CD14-positive monocyte (primary cell): ENCODE results near the gene ZNF2. TPM values are rescaled to one million over a fixed set of nuclear protein-coding genes. Genes with fewer than 3 reads are reported as not detected.
A peak's percentile ranks its signal among the peaks of the same experiment; 100 is the strongest.

Experiments used
- DNase-seq, 3 donors: peaks; one replicate each; pipeline ENCODE4 v3.0.0-alpha.2; 2011 to 2022
- H2AFZ ChIP-seq: 2 replicates; pipeline ENCODE4 v1.6.0; 2012; ENCODE audit warnings: mild to moderate bottlenecking, low read depth, low read length, inconsistent platforms; ENCODE audit not compliant: insufficient read depth, poor library complexity, severe bottlenecking
- H3K27ac ChIP-seq, 2 donors: 1 replicate in 1 of 2; 2 replicates in 1 of 2; pipeline ENCODE4 v1.5.1; 2012 to 2013; ENCODE audit warnings: low read length in 2 of 2, control low read depth in 1 of 2, inconsistent platforms in 1 of 2, low read depth in 1 of 2, mild to moderate bottlenecking in 1 of 2
- H3K27me3 ChIP-seq, 2 donors: one replicate each; pipeline versions ENCODE4 v1.6.0 to v1.6.1; 2011 to 2013; ENCODE audit warnings: low read length in 2 of 2; ENCODE audit not compliant: control insufficient read depth in 2 of 2, insufficient read depth in 2 of 2
- H3K36me3 ChIP-seq, 2 donors: replicated peaks in 1 of 2; 1 replicate in 1 of 2; 2 replicates in 1 of 2; pipeline versions ENCODE4 v1.5.1 to v1.6.1; 2012 to 2013; ENCODE audit warnings: low read length in 2 of 2, control low read depth in 1 of 2, inconsistent platforms in 1 of 2, mild to moderate bottlenecking in 1 of 2; ENCODE audit not compliant: insufficient read depth in 2 of 2, control insufficient read depth in 1 of 2
- H3K4me1 ChIP-seq, 2 donors: 1 replicate in 1 of 2; 2 replicates in 1 of 2; pipeline versions ENCODE4 v1.5.1 to v1.6.1; 2012 to 2013; ENCODE audit warnings: low read length in 2 of 2, control low read depth in 1 of 2, inconsistent platforms in 1 of 2, mild to moderate bottlenecking in 1 of 2, moderate library complexity in 1 of 2; ENCODE audit not compliant: insufficient read depth in 2 of 2, control insufficient read depth in 1 of 2
- H3K4me2 ChIP-seq: replicated peaks from 2 replicates; pipeline ENCODE3; 2012; ENCODE audit warnings: low read length, moderate library complexity, mild to moderate bottlenecking; ENCODE audit not compliant: poor library complexity, severe bottlenecking; ENCODE audit errors: extremely low read depth
- H3K4me3 ChIP-seq, 3 experiments: fragments of 200-600 bp in 1 of 3; sonication (generic) in 1 of 3; replicated peaks in 1 of 3; 1 replicate in 2 of 3; 2 replicates in 1 of 3; pipeline ENCODE4 v1.5.1; 2011 to 2013; ENCODE audit warnings: low read length in 3 of 3, mild to moderate bottlenecking in 3 of 3, control low read depth in 2 of 3, low read depth in 2 of 3, inconsistent platforms in 1 of 3, moderate library complexity in 1 of 3
- H3K79me2 ChIP-seq: 2 replicates; pipeline ENCODE4 v1.6.0; 2012; ENCODE audit warnings: mild to moderate bottlenecking, control low read depth, inconsistent platforms, low read length, moderate library complexity; ENCODE audit not compliant: insufficient read depth
- H3K9ac ChIP-seq: 2 replicates; pipeline ENCODE4 v1.6.0; 2017; ENCODE audit warnings: low read length, mild to moderate bottlenecking; ENCODE audit not compliant: insufficient read depth, poor library complexity, severe bottlenecking
- H3K9me3 ChIP-seq, 2 donors: replicated peaks in 1 of 2; 1 replicate in 1 of 2; 2 replicates in 1 of 2; pipeline versions ENCODE4 v1.5.1 to v1.6.1; 2012 to 2013; ENCODE audit warnings: low read length in 2 of 2, control low read depth in 1 of 2; ENCODE audit not compliant: control insufficient read depth in 1 of 2, insufficient read depth in 1 of 2
- H4K20me1 ChIP-seq: 2 replicates; pipeline ENCODE4 v1.6.0; 2012; ENCODE audit warnings: mild to moderate bottlenecking, low read length, control low read depth, moderate library complexity; ENCODE audit not compliant: insufficient read depth
- H3K27ac Mint-ChIP-seq, 7 donors: one replicate each; pipeline ENCODE4 v1.8.0; 2020; ENCODE audit warnings: mild to moderate bottlenecking in 7 of 7, mixed read lengths in 7 of 7, moderate library complexity in 6 of 7, inconsistent platforms in 2 of 7
- H3K27me3 Mint-ChIP-seq, 3 donors: one replicate each; pipeline ENCODE4 v1.8.0; 2021 to 2022; ENCODE audit warnings: low read depth in 3 of 3, mild to moderate bottlenecking in 3 of 3, mixed read lengths in 3 of 3, moderate library complexity in 3 of 3, inconsistent platforms in 1 of 3
- H3K36me3 Mint-ChIP-seq, 2 donors: one replicate each; pipeline ENCODE4 v1.8.0; 2020; ENCODE audit warnings: mixed read lengths in 2 of 2, inconsistent platforms in 1 of 2, mild to moderate bottlenecking in 1 of 2
- H3K4me1 Mint-ChIP-seq: one replicate; pipeline ENCODE4 v1.8.0; 2020; ENCODE audit warnings: mild to moderate bottlenecking, mixed read lengths
- H3K4me3 Mint-ChIP-seq, 2 donors: one replicate each; pipeline ENCODE4 v1.8.0; 2020; ENCODE audit warnings: mild to moderate bottlenecking in 2 of 2, mixed read lengths in 2 of 2, moderate library complexity in 1 of 2
- H3K9me3 Mint-ChIP-seq, 7 donors: one replicate each; pipeline ENCODE4 v1.8.0; 2020 to 2022; ENCODE audit warnings: mixed read lengths in 7 of 7, mild to moderate bottlenecking in 6 of 7, moderate library complexity in 6 of 7, inconsistent platforms in 2 of 7
- WGBS: methylation state at CpG from one replicate; pipeline ENCODE4 v1.1.5; 2013; ENCODE audit warnings: missing lambda C conversion rate; ENCODE audit not compliant: insufficient coverage; 5-methylcytosine and 5-hydroxymethylcytosine counted together
- intact Hi-C, 2 donors: fragments of 100-400 bp; cut with micrococcal nuclease; formaldehyde crosslinking; loops; one replicate each; pipeline versions ENCODE4 v1.15.0 to v1.15.1; 2023
- polyA plus RNA-seq, 3 donors: library from polyadenylated mRNA; depleted of rRNA in 1 of 3; unstranded in 2 of 3; stranded (reverse) in 1 of 3; fragments of 300-500 nt in 2 of 3; fragments of >200 nt in 1 of 3; fragmentation: Illumina TruSeq in 2 of 3; gene quantifications; 1 replicate in 2 of 3; 2 replicates in 1 of 3; pipeline ENCODE4 v1.2.3, GENCODE V29; 2012 to 2021
- TF ChIP-seq, protein P1 (sequence below): fragments of 200-600 bp; IDR thresholded peaks from one replicate; pipeline ENCODE4 v1.8.0; 2022; ENCODE audit warnings: antibody characterized with exemption, mild to moderate bottlenecking

The ZNF2 gene
- polyA plus RNA-seq, 3 donors = 0.59 to 1.5 (median 0.89) TPM

DNA sequence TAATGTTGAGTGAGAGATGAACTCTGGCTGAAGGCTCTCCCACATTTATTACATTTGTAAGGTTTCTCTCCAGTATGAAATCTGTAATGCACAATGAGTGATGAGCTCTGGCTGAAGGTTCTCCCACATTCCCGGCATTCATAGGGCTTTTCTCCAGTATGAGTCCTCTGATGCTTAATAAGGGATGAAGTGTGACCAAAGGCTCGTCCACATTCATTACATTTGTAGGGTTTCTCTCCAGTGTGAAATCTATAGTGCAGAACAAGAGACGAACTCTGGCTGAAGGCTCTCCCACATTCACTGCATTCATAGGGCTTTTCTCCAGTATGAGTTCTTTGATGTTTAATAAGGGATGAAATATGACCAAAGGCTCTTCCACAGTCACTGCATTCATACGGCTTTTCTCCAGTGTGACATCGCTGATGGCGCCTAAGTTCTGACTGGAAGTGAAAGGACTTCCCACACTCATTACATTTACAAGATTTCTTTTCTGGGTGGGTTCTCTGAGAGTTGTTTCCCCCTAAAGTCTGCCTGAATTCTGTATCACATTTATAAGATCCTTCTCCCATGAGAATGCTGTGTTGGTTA lies 16.1 kb upstream of the ZNF2 start:
- peaks cover 14 to 55% of the 10 kb centered on the region in 2 donors for H3K36me3 ChIP-seq
- H3K27ac ChIP-seq = no peak overlapping the region
- no peak overlapping the region for H2AFZ ChIP-seq
- H3K36me3 Mint-ChIP-seq = peaks cover 43 to 44% of the 10 kb centered on the region in 2 donors
- no CpG with 5 or more reads among the region's 6 CpGs for WGBS
- no peaks in the 10 kb centered on the region for H3K4me1 Mint-ChIP-seq
- H4K20me1 ChIP-seq = no peaks in the 10 kb centered on the region
- peak overlapping the region in 1 of 3 experiments; percentile 13 for H3K4me3 ChIP-seq
- no peaks in the 10 kb centered on the region for H3K79me2 ChIP-seq
- TF ChIP-seq, protein P1, sequence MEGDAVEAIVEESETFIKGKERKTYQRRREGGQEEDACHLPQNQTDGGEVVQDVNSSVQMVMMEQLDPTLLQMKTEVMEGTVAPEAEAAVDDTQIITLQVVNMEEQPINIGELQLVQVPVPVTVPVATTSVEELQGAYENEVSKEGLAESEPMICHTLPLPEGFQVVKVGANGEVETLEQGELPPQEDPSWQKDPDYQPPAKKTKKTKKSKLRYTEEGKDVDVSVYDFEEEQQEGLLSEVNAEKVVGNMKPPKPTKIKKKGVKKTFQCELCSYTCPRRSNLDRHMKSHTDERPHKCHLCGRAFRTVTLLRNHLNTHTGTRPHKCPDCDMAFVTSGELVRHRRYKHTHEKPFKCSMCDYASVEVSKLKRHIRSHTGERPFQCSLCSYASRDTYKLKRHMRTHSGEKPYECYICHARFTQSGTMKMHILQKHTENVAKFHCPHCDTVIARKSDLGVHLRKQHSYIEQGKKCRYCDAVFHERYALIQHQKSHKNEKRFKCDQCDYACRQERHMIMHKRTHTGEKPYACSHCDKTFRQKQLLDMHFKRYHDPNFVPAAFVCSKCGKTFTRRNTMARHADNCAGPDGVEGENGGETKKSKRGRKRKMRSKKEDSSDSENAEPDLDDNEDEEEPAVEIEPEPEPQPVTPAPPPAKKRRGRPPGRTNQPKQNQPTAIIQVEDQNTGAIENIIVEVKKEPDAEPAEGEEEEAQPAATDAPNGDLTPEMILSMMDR = no peak
- no peaks in the 10 kb centered on the region for H3K4me1 ChIP-seq
- no peak overlapping the region for H3K4me2 ChIP-seq
- no peaks in the 10 kb centered on the region for H3K27me3 ChIP-seq
- no peak overlapping the region for H3K4me3 Mint-ChIP-seq
- no peak overlapping the region for H3K9ac ChIP-seq
- peaks cover 59 to 92% (median 82%) of the 10 kb centered on the region in 7 donors for H3K9me3 Mint-ChIP-seq
- peak overlapping the region in 1 of 7 donors; percentile 3 for H3K27ac Mint-ChIP-seq
- H3K9me3 ChIP-seq = peaks cover 75 to 98% of the 10 kb centered on the region in 2 donors
- peaks cover 0 to 2% (median 0%) of the 10 kb centered on the region in 3 donors for H3K27me3 Mint-ChIP-seq
- DNase-seq = no peak
- intact Hi-C loops = no loop called here

- no peak for DNase-seq
- H3K4me2 ChIP-seq = peak overlapping the region; percentile 97
- no peak overlapping the region for H3K27ac ChIP-seq
- peaks cover 3 to 37% of the 10 kb centered on the region in 2 donors for H3K36me3 ChIP-seq
- H3K27me3 ChIP-seq = no peaks in the 10 kb centered on the region
- Mint-ChIP-seq H3K36me3 (peaks cover 27 to 29% of the 10 kb centered on the region in 2 donors), H3K4me3 (peak overlapping the region; percentile 90 to 92), H3K4me1 (peaks cover 15% of the 10 kb centered on the region), H3K27ac (no peak overlapping the region), H3K9me3 (peaks cover 15 to 33% (median 22%) of the 10 kb centered on the region in 7 donors), H3K27me3 (peaks cover 1 to 11% (median 4%) of the 10 kb centered on the region in 3 donors)
- intact Hi-C loops = no loop called here
- TF ChIP-seq, protein P1 = no peak
- no peaks in the 10 kb centered on the region for H3K79me2 ChIP-seq
- peaks cover 16% of the 10 kb centered on the region in 2 donors for H3K4me1 ChIP-seq
- peak overlapping the region; percentile 68 to 87 (median 87) for H3K4me3 ChIP-seq
- 71% methylated on average over 6 of the region's 10 CpGs for WGBS
- H3K9me3 ChIP-seq = peaks cover 32 to 34% of the 10 kb centered on the region in 2 donors
- peak overlapping the region; percentile 92 for H2AFZ ChIP-seq
- no peaks in the 10 kb centered on the region for H4K20me1 ChIP-seq
- peak overlapping the region; percentile 78 for H3K9ac ChIP-seq
Measured at GRCh38 chr2:95158441-95158840, 7.2 kb upstream of the ZNF2 start.
